AML-193 (cell line): ENCODE results near the gene SLC29A4.
"Not testable (repeated sequence)": the region's sequence is repeated elsewhere in the genome, so short reads cannot be mapped to it uniquely, and the experiment has no call there.

Experiments
- DNase-seq, 2 experiments: peaks; one replicate each; lab custom pipeline; 2025; lab: John Stamatoyannopoulos, UW

The SLC29A4 gene

GRCh38 chr7:5296015-5296610 is 13.4 kb downstream of the SLC29A4 start:
- no peak for DNase-seq

GRCh38 chr7:5296611-5297226 is 14.0 kb downstream of the SLC29A4 start:
- no peak for DNase-seq

GRCh38 chr7:5300366-5300765 is 17.6 kb downstream of the SLC29A4 start:
- no peak for DNase-seq

GRCh38 chr7:5302577-5302976 is 19.8 kb downstream of the SLC29A4 start:
- no peak for DNase-seq

- no peak for DNase-seq
Measured at GRCh38 chr7:5303061-5303460, 20.3 kb downstream of the SLC29A4 start.

- no peak for DNase-seq
Measured at GRCh38 chr7:5303591-5304505, 21.1 kb downstream of the SLC29A4 start.

GRCh38 chr7:5305050-5305449 is 22.3 kb downstream of the SLC29A4 start:
- DNase-seq = not testable (repeated sequence)

GRCh38 chr7:5307221-5308142 is 24.7 kb downstream of the SLC29A4 start:
- not testable (repeated sequence) for DNase-seq

GRCh38 chr7:5309146-5309545 is 26.4 kb downstream of the SLC29A4 start:
- no peak for DNase-seq

GRCh38 chr7:5310822-5311405 is 28.2 kb downstream of the SLC29A4 start:
- DNase-seq = no peak

- DNase-seq = not testable (repeated sequence)
Measured at GRCh38 chr7:5312276-5313070, 29.7 kb downstream of the SLC29A4 start.

GRCh38 chr7:5313076-5313885 is 30.5 kb downstream of the SLC29A4 start:
- not testable (repeated sequence) for DNase-seq

- DNase-seq = no peak
Measured at GRCh38 chr7:5314864-5315263, 32.1 kb downstream of the SLC29A4 start.

GRCh38 chr7:5315761-5316160 is 33.0 kb downstream of the SLC29A4 start:
- no peak for DNase-seq

GRCh38 chr7:5318613-5319012 is 35.9 kb downstream of the SLC29A4 start:
- not testable (repeated sequence) for DNase-seq

GRCh38 chr7:5320391-5320790 is 37.6 kb downstream of the SLC29A4 start:
- DNase-seq = no peak

- DNase-seq = no peak
Measured at GRCh38 chr7:5320802-5321396, 38.2 kb downstream of the SLC29A4 start.

- DNase-seq = no peak
Measured at GRCh38 chr7:5322621-5323410, 40.1 kb downstream of the SLC29A4 start.
